Placental pericyte (primary cell): ENCODE results near the gene CUL1. TPM values are rescaled to one million over a fixed set of nuclear protein-coding genes. Genes with fewer than 3 reads are reported as not detected.

Experiments
- small RNA-seq: library from RNA; depleted of rRNA; stranded (forward); fragments of <200 nt; gene quantifications from one replicate; pipeline ENCODE3, GENCODE V24; 2012; ENCODE audit warnings: low replicate concordance
- total RNA-seq: library from RNA; depleted of rRNA; stranded (reverse); fragments of >200 nt; gene quantifications from 2 replicates; pipeline ENCODE4 v1.2.3, GENCODE V29; 2012

The CUL1 gene
- total RNA-seq = 41.1 and 54.3 TPM in 2 replicates

GRCh38 chr7:148698397-148699023 lies at the start of gene CUL1:
Gene CUL1, plus strand, starts transcription at chr7:148698903. Its CDS starts 31,220 bp downstream, at chr7:148730123.

Small RNA genes within 50 kb of the gene (small RNA-seq; reads per million reads assigned to genes)
- not detected for gene RNU7-20P

Other genes starting within 250 kb of the CUL1 start
- not detected in 2 replicates for gene C7orf33, start 108.1 kb upstream of the CUL1 start, total RNA-seq
- gene EZH2, start 185.4 kb downstream of the CUL1 start, total RNA-seq = 6.3 and 16.3 TPM in 2 replicates